ENCODE data around the gene LRRC8D.

The LRRC8D gene

DNA sequence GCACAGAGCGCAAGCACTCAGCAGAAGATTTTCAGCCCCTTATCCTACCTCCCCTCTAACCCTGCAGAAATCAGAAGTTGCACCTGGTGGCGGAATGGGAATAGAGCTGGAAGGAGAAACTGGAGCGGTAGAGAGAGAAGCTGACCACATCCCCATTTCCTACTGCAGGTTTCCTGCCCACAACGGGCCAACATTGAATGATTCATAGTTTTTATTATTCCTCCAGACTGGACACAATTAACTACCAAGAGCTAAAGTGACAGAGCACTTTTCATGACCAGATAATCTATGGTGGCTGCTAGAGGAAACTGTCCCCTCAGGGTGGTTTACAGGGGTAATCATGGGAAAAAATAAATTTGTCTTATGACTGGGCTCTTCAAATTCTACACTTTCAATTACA lies 21.3 kb upstream of the LRRC8D start:
- TF ChIP-seq LEF1 (IDR thresholded peaks at IDR 0.05; ENCODE audit: borderline replicate concordance) (no peak), ELF4 (IDR thresholded peaks at IDR 0.05) (no peak), TARDBP (IDR thresholded peaks at IDR 0.05) (no peak), CTBP1 (IDR thresholded peaks at IDR 0.05; ENCODE audit: borderline replicate concordance) (no peak), NFRKB (IDR thresholded peaks at IDR 0.05) (no peak), FOXA1 (IDR thresholded peaks at IDR 0.05) (no peak), ZNF384 (IDR thresholded peaks at IDR 0.05) (no peak), BHLHE40 (IDR thresholded peaks at IDR 0.05; ENCODE audit: borderline replicate concordance) (no peak), SP1 (IDR thresholded peaks at IDR 0.05) (no peak)
- no peak for DNase-seq (ENCODE audit: extremely low spot score)
- CTCF ChIA-PET = interaction anchor here (0.6 kb wide), 1 partner anchor 153 kb away, joined by 4 read pairs; no protein-coding TSS in a partner anchor
- POLR2A ChIA-PET = no interaction called here

DNA sequence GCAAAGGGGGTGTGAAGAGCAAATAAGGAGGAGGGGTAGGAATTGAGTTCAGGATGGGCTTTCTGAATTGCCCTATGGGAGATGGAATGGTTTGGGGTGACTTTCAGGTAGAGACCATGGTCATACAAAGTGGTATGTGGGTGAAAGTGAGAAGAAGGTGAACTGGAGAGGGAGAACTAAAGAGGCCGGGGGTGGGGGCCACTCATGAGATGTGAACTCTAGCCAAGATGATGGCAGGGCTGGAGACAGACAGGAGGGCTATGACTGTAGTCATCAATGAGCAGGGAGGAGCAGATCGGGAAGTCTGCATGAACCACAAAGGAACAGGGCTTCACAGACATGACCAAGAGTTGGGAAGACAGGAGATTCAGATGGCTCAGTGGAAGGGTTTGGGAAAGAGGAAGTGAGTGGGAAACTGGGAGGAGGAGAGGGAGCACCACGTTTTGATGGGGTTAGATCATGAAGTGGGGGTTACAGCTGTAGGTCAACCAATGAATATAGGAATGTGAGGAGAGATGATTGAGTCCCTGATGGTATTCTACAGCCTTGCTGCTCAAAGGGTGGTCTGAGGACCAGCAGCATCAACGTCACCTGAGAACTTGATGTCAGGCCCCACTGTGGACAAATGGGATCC lies 20.7 kb upstream of the LRRC8D start:
- TF ChIP-seq LEF1 (IDR thresholded peaks at IDR 0.05; ENCODE audit: borderline replicate concordance) (no peak), ARNT (IDR thresholded peaks at IDR 0.05) (no peak), BHLHE40 (IDR thresholded peaks at IDR 0.05; ENCODE audit: borderline replicate concordance) (no peak), TARDBP (IDR thresholded peaks at IDR 0.05) (no peak), ZNF384 (IDR thresholded peaks at IDR 0.05) (no peak), CTBP1 (IDR thresholded peaks at IDR 0.05; ENCODE audit: borderline replicate concordance) (no peak), SP1 (IDR thresholded peaks at IDR 0.05) (no peak), HDGF (IDR thresholded peaks at IDR 0.05; ENCODE audit: borderline replicate concordance) (no peak), L3MBTL2 (conservative IDR thresholded peaks at IDR 0.05) (no peak), ELF4 (IDR thresholded peaks at IDR 0.05) (no peak), FOXA1 (IDR thresholded peaks at IDR 0.05) (no peak), NFRKB (IDR thresholded peaks at IDR 0.05) (no peak), FOXK2 (IDR thresholded peaks at IDR 0.05) (no peak), SUZ12 (IDR thresholded peaks at IDR 0.05) (no peak), FOXM1 (IDR thresholded peaks at IDR 0.05; ENCODE audit: borderline replicate concordance) (no peak)
- TF ChIP-seq, protein P1, sequence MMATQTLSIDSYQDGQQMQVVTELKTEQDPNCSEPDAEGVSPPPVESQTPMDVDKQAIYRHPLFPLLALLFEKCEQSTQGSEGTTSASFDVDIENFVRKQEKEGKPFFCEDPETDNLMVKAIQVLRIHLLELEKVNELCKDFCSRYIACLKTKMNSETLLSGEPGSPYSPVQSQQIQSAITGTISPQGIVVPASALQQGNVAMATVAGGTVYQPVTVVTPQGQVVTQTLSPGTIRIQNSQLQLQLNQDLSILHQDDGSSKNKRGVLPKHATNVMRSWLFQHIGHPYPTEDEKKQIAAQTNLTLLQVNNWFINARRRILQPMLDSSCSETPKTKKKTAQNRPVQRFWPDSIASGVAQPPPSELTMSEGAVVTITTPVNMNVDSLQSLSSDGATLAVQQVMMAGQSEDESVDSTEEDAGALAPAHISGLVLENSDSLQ (IDR thresholded peaks at IDR 0.05) = no peak
- DNase-seq (ENCODE audit: extremely low spot score) = no peak
- POLR2A ChIA-PET = no interaction called here
- CTCF ChIA-PET = interaction anchor here (0.6 kb wide), 1 partner anchor 152 kb away, joined by 4 read pairs; no protein-coding TSS in a partner anchor

DNA sequence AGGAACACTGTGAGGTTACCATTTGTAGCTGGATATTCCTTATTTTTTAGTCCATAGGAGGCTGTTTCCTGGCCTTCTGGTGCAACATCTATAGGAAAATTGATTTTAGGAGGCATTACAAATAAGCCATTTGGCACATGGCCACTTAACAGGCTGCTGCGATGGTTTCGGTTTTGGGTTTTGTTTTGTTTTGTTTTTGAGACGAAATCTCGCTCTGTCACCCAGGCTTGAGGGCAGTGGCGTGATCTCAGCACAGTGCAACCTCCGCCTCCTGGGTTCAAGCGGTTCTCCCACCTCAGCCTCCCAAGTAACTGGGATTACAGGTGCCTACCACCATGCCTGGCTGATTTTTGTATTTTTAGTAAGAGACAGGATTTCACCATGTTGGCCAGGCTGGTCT lies 20.1 kb upstream of the LRRC8D start:
- ChIA-PET POLR2A (no interaction called here), CTCF (interaction anchor here (1.1 kb wide), 1 partner anchor 11 kb away, joined by 3 read pairs; no protein-coding TSS in a partner anchor)
- no peak for DNase-seq (ENCODE audit: extremely low spot score)
- TF ChIP-seq L3MBTL2 (conservative IDR thresholded peaks at IDR 0.05) = no peak
- no peak for TF ChIP-seq FOXK2 (IDR thresholded peaks at IDR 0.05)
- no peak for TF ChIP-seq BHLHE40 (IDR thresholded peaks at IDR 0.05; ENCODE audit: borderline replicate concordance)

DNA sequence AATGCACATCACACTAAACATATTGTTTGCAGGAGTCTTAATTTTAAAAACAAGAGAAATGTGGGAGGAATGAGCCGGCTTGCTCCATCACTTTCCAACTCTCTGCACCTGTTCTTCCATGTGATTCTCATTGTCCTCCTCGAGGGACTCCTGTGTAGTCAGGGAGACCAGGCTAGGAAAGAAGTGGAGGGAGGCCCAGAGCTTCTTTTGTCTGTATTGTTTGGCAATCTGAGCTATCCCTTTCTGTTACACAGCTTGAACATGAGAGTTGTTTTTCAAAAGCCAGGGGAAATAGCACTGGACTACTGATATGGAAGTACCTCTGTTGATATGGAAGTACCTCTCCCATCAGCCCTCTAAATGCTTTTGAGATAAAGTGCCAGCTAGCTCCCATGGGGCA lies 18.8 kb upstream of the LRRC8D start:
- ChIA-PET CTCF (no interaction called here), POLR2A (no interaction called here)
- no peak for DNase-seq (ENCODE audit: extremely low spot score)
- no peak for TF ChIP-seq L3MBTL2 (conservative IDR thresholded peaks at IDR 0.05)

DNA sequence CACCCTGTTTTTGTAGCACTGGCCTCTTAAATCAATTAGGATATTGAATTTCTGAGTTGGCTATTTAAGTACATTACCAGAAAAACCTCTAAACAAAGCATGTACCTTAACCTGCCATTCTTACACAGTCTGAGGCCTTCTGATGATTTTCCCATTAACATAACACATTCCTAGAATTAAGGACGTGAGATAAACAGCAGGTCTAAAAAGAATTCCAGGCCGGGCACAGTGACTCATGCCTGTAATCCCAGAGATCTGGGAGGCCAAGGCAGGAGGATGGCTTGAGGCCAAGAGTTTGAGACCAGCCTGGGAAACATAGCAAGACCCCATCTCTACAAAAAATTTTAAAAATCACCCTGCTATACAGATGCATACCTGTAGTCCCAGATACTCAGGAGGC lies 18.0 kb upstream of the LRRC8D start:
- DNase-seq (ENCODE audit: extremely low spot score) = no peak
- ChIA-PET CTCF (interaction anchor here (0.7 kb wide), 1 partner anchor 1028 kb away, joined by 6 read pairs; no protein-coding TSS in a partner anchor), POLR2A (no interaction called here)
- no peak for TF ChIP-seq SUZ12 (IDR thresholded peaks at IDR 0.05)

DNA sequence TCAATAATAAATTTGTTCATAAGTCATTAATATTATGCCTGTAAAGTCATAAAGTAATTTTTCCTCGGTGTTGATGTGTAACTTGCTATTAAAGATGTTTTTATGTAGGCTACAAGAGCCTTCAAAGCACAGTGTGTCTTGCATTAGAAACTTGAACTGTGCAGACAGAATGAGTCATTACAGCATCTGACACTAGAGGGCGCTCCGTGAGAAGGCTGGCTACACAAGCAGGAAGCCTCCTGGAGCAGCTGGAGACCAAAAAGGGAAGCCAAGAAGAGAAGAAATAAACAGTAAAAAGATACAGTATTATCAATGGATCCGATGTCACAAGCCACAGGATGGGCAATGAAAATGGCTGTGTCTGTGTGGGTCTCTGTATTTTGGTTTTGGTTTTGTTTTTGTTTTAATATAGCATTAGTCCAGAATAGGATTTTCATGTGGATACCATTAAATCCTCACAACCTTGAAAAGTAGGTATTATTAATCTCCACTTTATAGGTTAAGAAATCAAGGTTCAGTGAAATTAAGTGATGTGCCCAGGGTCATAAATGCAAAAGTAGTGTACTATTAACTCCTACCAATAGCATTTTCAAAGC lies 16.1 kb upstream of the LRRC8D start:
- no peak for TF ChIP-seq LEF1 (IDR thresholded peaks at IDR 0.05; ENCODE audit: borderline replicate concordance)
- TF ChIP-seq ARNT (IDR thresholded peaks at IDR 0.05) = no peak
- TF ChIP-seq FOXK2 (IDR thresholded peaks at IDR 0.05) = no peak
- TF ChIP-seq CTBP1 (IDR thresholded peaks at IDR 0.05; ENCODE audit: borderline replicate concordance) = no peak
- TF ChIP-seq TARDBP (IDR thresholded peaks at IDR 0.05) = no peak
- TF ChIP-seq, protein P1 (IDR thresholded peaks at IDR 0.05) = no peak
- no peak for TF ChIP-seq SUZ12 (IDR thresholded peaks at IDR 0.05)
- TF ChIP-seq BHLHE40 (IDR thresholded peaks at IDR 0.05; ENCODE audit: borderline replicate concordance) = no peak
- TF ChIP-seq NFRKB (IDR thresholded peaks at IDR 0.05) = no peak
- TF ChIP-seq HDGF (IDR thresholded peaks at IDR 0.05; ENCODE audit: borderline replicate concordance) = no peak
- TF ChIP-seq SP1 (IDR thresholded peaks at IDR 0.05) = no peak
- no peak for TF ChIP-seq ELF4 (IDR thresholded peaks at IDR 0.05)
- TF ChIP-seq ZNF384 (IDR thresholded peaks at IDR 0.05) = no peak
- TF ChIP-seq FOXA1 (IDR thresholded peaks at IDR 0.05) = no peak
- TF ChIP-seq L3MBTL2 (conservative IDR thresholded peaks at IDR 0.05) = no peak
- TF ChIP-seq FOXM1 (IDR thresholded peaks at IDR 0.05; ENCODE audit: borderline replicate concordance) = no peak
- DNase-seq (ENCODE audit: extremely low spot score) = peak; percentile 89
- ChIA-PET POLR2A (no interaction called here), CTCF (interaction anchor here (0.6 to 1.3 kb wide), 8 partner anchors 22 to 276 kb away, joined by 3 to 7 read pairs (median 3); no protein-coding TSS in a partner anchor)

DNA sequence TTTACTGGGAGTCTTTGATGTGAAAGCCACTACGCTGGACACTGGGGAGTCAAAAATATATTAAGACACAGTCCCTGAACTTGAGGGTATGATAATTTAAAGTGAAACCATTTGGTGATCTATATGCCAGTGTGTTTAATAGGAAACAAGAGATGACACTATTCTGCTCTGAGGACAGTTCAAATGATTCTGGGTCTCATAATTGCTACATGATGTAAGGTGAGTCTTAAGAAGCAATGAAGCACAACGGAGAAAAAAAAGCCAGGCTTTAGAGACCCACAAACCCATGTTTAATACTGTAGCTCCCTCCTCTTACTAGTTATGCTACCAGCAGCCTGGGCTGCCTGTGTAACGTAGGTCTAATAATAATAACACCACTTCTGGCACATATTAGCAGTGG lies 14.2 kb upstream of the LRRC8D start:
- no peak for TF ChIP-seq HDGF (IDR thresholded peaks at IDR 0.05; ENCODE audit: borderline replicate concordance)
- TF ChIP-seq ZNF384 (IDR thresholded peaks at IDR 0.05) = no peak
- no peak for TF ChIP-seq FOXK2 (IDR thresholded peaks at IDR 0.05)
- TF ChIP-seq ARNT (IDR thresholded peaks at IDR 0.05) = no peak
- no peak for TF ChIP-seq BHLHE40 (IDR thresholded peaks at IDR 0.05; ENCODE audit: borderline replicate concordance)
- TF ChIP-seq SP1 (IDR thresholded peaks at IDR 0.05) = no peak
- TF ChIP-seq FOXM1 (IDR thresholded peaks at IDR 0.05; ENCODE audit: borderline replicate concordance) = no peak
- TF ChIP-seq, protein P1 (IDR thresholded peaks at IDR 0.05) = no peak
- no peak for DNase-seq (ENCODE audit: extremely low spot score)
- POLR2A ChIA-PET = no interaction called here
- CTCF ChIA-PET = no interaction called here

Data from HEK293T (cell line).